ENCODE measurements around the gene SMARCE1. TPM values are rescaled to one million over a fixed set of nuclear protein-coding genes. Genes with fewer than 3 reads are reported as not detected.

SMARCE1 gene
- total and polyA plus RNA-seq, 2 donors = 109 to 126 TPM

DNA sequence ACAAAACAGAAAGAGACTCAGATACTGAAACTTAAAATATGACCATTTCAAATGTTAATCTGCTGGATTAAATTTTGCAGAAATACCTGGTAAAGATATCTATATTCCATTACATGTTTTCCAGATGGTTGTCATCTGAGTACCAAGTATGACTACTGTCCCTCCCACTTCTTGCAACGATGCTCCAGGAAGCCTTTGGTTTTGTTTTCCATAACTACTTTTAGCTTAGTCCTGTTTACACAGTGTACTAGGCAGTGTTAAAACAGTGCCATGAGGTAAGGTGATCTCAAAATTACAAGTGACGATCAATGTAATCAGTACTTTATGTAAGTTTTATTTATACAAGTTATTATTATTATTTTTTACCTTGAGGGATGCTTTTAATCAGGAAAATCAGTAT lies 17.8 kb downstream of the SMARCE1 start:
- WGBS = 76% methylated on average over 2 of the region's 2 CpGs
- Histone ChIP-seq H3K9me3 (ENCODE audit: control insufficient read depth in 2 of 2, insufficient read depth in 1 of 2, low read length in 1 of 2) (no peaks in the 10 kb centered on the region), H3K4me1 (ENCODE audit: control insufficient read depth in 2 of 2, insufficient read depth in 2 of 2, low read length in 2 of 2) (no peaks in the 10 kb centered on the region), H3K4me3 (ENCODE audit: low read length in 2 of 2) (no peak overlapping the region), H3K36me3 (ENCODE audit: control insufficient read depth in 2 of 2, insufficient read depth in 2 of 2, low read length in 1 of 2) (peaks cover 40 to 67% of the 10 kb centered on the region in 2 donors), H3K27me3 (ENCODE audit: control insufficient read depth in 2 of 2, insufficient read depth in 1 of 2, low read length in 1 of 2) (no peaks in the 10 kb centered on the region), H3K27ac (ENCODE audit: low read depth in 1 of 2, low read length in 1 of 2) (no peak overlapping the region)
- DNase-seq (ENCODE audit: low read depth in 6 of 9, low spot score in 9 of 9) = no peak

DNA sequence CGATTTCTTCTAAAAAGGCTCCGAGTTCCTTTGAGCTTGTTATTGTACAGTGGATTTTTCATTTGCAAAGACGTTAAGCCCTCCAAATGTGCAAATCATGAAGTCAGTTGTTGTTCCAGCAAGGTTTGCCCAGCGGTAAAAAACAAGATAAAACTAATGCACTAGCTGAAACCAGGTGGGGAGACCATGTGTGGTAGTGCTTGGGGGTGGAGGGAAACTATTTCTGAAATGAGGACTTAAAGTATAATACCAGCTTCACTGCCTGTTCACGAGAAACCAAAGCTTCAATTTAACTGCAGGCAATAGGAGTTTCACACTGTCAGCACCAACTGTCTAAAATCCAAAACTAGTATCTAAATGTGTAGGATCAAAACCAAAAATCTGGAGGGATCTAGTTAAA lies 22.3 kb downstream of the SMARCE1 start:
- 69% methylated on average over 5 of the region's 5 CpGs for WGBS
- no peak for DNase-seq (ENCODE audit: low read depth in 6 of 9, low spot score in 9 of 9)
- H3K27ac ChIP-seq (ENCODE audit: low read depth in 1 of 2, low read length in 1 of 2) = no peak overlapping the region
- no peaks in the 10 kb centered on the region for H3K27me3 ChIP-seq (ENCODE audit: control insufficient read depth in 2 of 2, insufficient read depth in 1 of 2, low read length in 1 of 2)
- H3K9me3 ChIP-seq (ENCODE audit: control insufficient read depth in 2 of 2, insufficient read depth in 1 of 2, low read length in 1 of 2) = no peaks in the 10 kb centered on the region
- peaks cover 0 to 7% of the 10 kb centered on the region in 2 donors for H3K4me1 ChIP-seq (ENCODE audit: control insufficient read depth in 2 of 2, insufficient read depth in 2 of 2, low read length in 2 of 2)
- no peak overlapping the region for H3K4me3 ChIP-seq (ENCODE audit: low read length in 2 of 2)
- peaks cover 9 to 28% of the 10 kb centered on the region in 2 donors for H3K36me3 ChIP-seq (ENCODE audit: control insufficient read depth in 2 of 2, insufficient read depth in 2 of 2, low read length in 1 of 2)

DNA sequence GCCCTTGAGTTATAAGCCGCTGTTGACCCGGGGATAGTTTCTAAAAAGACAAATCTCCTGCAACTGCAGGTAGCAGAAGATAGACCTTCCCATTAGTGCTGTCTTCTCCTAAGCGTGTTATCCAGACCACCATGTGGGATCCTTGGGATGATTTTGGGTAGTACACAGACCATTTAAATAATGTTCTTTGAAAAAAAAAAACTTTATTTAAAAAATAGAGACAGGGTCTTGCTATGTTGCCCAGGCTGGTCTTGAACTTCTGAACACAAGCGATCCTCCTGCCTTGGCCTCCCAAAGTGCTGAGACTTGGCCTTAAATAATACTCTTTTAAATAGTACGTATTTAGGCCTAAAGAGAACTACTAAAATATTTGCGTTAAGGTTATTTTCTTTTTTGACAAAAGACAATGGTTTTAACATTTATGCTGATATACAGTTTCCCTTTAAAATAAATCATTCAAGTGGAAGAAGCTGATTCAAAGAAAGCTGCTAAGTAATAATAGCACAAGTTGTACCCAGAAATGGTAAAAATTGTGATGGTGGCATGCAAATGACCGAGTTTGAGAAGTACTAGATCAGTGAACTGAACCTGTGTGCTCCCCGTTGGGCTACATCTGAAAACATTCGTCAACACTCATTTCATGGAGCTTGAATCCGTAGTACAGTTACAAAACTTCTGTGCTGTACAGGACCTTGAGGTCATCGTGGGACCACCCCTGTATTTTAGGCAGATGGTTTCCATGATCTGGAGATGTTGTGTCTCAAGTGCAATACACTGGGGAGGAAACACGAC lies 24.0 kb downstream of the SMARCE1 start:
- no peak for DNase-seq (ENCODE audit: low read depth in 6 of 9, low spot score in 9 of 9)
- Histone ChIP-seq H3K9me3 (ENCODE audit: control insufficient read depth in 2 of 2, insufficient read depth in 1 of 2, low read length in 1 of 2) (no peaks in the 10 kb centered on the region), H3K27ac (ENCODE audit: low read depth in 1 of 2, low read length in 1 of 2) (no peak overlapping the region), H3K4me3 (ENCODE audit: low read length in 2 of 2) (no peak overlapping the region), H3K36me3 (ENCODE audit: control insufficient read depth in 2 of 2, insufficient read depth in 2 of 2, low read length in 1 of 2) (peaks cover 2 to 13% of the 10 kb centered on the region in 2 donors), H3K4me1 (ENCODE audit: control insufficient read depth in 2 of 2, insufficient read depth in 2 of 2, low read length in 2 of 2) (peaks cover 2 to 17% of the 10 kb centered on the region in 2 donors), H3K27me3 (ENCODE audit: control insufficient read depth in 2 of 2, insufficient read depth in 1 of 2, low read length in 1 of 2) (no peaks in the 10 kb centered on the region)
- 88% methylated on average over 12 of the region's 12 CpGs for WGBS

DNA sequence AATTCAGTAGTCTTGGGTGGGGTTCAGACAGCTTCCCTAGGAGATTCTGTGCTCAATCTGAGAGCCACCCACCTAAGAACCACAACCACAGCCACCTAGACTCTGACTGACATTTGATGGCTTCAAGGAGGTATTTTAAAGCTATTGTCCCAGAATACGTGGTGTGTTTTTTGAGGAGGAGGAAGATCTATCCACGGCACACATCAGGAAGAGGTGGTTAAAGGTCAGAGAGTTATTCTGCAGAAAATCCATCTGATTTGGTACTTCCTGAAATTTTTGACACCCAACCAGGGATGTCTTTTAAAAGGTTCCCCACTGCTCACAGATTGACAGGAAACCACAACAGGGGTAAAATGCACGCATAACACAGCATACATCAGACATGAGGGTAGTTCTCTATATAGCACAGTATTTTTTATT lies 25.1 kb downstream of the SMARCE1 start:
- peak overlapping the region in 1 of 2 donors; percentile 49 for H3K27ac ChIP-seq (ENCODE audit: low read depth in 1 of 2, low read length in 1 of 2)
- DNase-seq (ENCODE audit: low read depth in 6 of 9, low spot score in 9 of 9) = peak in 2 of 9 donors; percentile 45 to 66
- 1% methylated on average over 3 of the region's 3 CpGs for WGBS
- peaks cover 2 to 17% of the 10 kb centered on the region in 2 donors for H3K4me1 ChIP-seq (ENCODE audit: control insufficient read depth in 2 of 2, insufficient read depth in 2 of 2, low read length in 2 of 2)
- peaks cover 0 to 2% of the 10 kb centered on the region in 2 donors for H3K27me3 ChIP-seq (ENCODE audit: control insufficient read depth in 2 of 2, insufficient read depth in 1 of 2, low read length in 1 of 2)
- no peaks in the 10 kb centered on the region for H3K9me3 ChIP-seq (ENCODE audit: control insufficient read depth in 2 of 2, insufficient read depth in 1 of 2, low read length in 1 of 2)
- no peak overlapping the region for H3K4me3 ChIP-seq (ENCODE audit: low read length in 2 of 2)
- H3K36me3 ChIP-seq (ENCODE audit: control insufficient read depth in 2 of 2, insufficient read depth in 2 of 2, low read length in 1 of 2) = peaks cover 0 to 5% of the 10 kb centered on the region in 2 donors

DNA sequence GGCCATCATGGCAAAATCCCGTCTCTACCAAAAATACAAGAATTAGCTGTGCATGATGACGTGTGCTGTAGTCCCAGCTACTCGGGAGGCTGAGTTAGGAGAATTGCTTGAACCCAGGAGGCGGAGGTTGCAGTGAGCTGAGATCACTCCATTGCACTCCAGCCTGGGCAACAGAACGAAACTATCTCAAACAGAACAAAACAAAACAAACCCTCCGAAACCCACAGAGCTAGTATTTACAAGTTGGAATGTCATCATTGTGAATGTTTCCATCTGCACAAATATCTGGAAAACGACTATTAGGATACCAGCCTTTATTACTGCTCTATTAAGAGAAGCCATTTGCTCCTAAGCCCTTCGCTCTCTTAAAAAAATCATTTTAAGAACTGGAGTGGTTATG lies 26.0 kb downstream of the SMARCE1 start:
- H3K27ac ChIP-seq (ENCODE audit: low read depth in 1 of 2, low read length in 1 of 2) = no peak overlapping the region
- H3K4me3 ChIP-seq (ENCODE audit: low read length in 2 of 2) = no peak overlapping the region
- WGBS = 92% methylated on average over 8 of the region's 8 CpGs
- no peak for DNase-seq (ENCODE audit: low read depth in 6 of 9, low spot score in 9 of 9)
- peaks cover 2 to 17% of the 10 kb centered on the region in 2 donors for H3K4me1 ChIP-seq (ENCODE audit: control insufficient read depth in 2 of 2, insufficient read depth in 2 of 2, low read length in 2 of 2)
- H3K36me3 ChIP-seq (ENCODE audit: control insufficient read depth in 2 of 2, insufficient read depth in 2 of 2, low read length in 1 of 2) = no peaks in the 10 kb centered on the region
- H3K27me3 ChIP-seq (ENCODE audit: control insufficient read depth in 2 of 2, insufficient read depth in 1 of 2, low read length in 1 of 2) = peaks cover 0 to 2% of the 10 kb centered on the region in 2 donors
- H3K9me3 ChIP-seq (ENCODE audit: control insufficient read depth in 2 of 2, insufficient read depth in 1 of 2, low read length in 1 of 2) = no peaks in the 10 kb centered on the region

DNA sequence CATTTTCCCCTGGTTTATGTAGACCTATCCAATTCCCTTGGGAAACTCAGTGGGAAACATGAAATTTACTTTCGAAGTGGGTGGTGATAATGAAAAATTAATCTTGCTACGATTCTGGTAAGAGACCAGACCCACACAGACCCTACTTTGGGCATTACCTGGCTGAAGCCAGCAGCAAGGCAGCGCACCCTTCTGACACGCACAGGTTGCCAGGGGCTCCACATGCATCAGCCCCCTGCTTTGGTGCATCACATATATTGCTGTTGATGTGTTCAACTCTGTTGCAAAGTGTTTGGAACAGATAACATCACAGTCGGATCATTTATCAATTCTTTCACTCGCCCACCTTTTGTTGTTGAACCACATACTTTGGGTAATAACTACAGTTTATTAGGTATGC lies 26.6 kb downstream of the SMARCE1 start:
- Histone ChIP-seq H3K27me3 (ENCODE audit: control insufficient read depth in 2 of 2, insufficient read depth in 1 of 2, low read length in 1 of 2) (peaks cover 0 to 2% of the 10 kb centered on the region in 2 donors), H3K9me3 (ENCODE audit: control insufficient read depth in 2 of 2, insufficient read depth in 1 of 2, low read length in 1 of 2) (no peaks in the 10 kb centered on the region), H3K4me3 (ENCODE audit: low read length in 2 of 2) (no peak overlapping the region), H3K4me1 (ENCODE audit: control insufficient read depth in 2 of 2, insufficient read depth in 2 of 2, low read length in 2 of 2) (peaks cover 2 to 23% of the 10 kb centered on the region in 2 donors), H3K27ac (ENCODE audit: low read depth in 1 of 2, low read length in 1 of 2) (peak overlapping the region in 1 of 2 donors; percentile 67), H3K36me3 (ENCODE audit: control insufficient read depth in 2 of 2, insufficient read depth in 2 of 2, low read length in 1 of 2) (no peaks in the 10 kb centered on the region)
- WGBS = 97% methylated on average over 6 of the region's 6 CpGs
- DNase-seq (ENCODE audit: low read depth in 6 of 9, low spot score in 9 of 9) = no peak

DNA sequence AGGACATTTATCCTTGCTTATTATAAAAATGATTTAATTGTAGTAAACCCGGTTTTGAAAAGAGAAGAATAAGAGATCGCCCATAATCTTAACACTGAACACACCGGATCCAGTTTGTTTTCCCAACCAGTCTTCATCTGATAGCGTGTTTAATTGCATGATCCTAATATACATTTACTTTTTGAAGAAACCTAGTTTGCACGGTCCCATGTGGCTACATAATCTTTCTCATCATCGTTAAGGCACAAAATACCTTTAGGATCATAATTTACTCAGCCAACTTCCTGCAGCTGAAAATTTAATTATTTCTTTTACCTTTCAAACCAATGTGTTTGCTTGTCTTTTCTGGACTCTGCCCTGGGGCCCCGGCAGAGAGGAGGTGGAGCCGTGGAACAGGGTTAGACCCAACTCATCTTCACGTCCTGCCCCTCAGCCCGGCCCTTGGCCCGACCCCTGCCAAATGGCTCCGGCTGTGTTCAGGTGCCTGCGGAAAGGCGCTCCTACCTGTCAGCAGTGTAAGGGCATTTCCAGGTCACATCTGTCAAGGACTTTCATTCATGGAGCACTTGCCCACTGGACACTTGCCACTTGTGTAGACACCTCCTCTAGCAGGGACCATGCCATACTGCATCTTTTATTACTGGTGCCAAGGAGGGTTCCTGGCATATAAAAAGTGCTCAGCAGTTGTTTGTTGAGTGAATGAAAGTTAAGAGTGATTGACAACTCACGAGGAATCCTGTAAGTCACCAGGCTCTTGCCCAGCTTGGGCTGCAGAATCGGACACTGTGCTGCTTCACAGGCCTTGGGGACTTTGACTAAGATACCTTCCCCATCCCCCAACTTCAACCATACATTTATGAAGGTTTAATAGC lies 28.6 kb downstream of the SMARCE1 start:
- WGBS = 87% methylated on average over 16 of the region's 16 CpGs

DNA sequence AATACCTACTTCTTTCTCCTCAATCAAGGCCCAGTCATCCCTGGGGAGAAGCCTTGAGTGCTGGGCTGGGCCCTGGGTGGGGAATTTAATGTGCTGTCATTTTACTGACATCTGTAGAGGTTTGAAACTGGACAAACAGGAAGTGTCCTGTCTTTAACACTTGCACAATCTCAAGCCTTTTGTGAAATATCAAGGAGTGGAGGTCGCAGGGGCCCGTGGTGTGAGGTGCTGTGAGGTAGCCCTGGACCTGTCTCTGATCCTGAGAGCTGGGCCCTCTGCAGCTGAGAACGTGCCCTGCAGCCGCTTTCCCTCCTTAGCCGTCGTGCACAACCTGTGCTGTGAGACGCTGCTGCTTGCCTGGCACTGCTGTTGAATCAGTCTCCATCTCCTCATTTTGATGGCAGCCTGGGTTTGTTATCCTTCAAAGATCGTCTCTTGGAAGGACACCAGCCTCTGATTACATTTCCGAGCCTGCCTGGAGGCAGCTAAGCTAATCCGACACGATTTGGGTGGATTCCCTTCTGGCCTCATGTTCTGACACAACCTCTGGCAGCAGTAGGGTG lies 29.9 kb downstream of the SMARCE1 start:
- DNase-seq (ENCODE audit: low read depth in 6 of 9, low spot score in 9 of 9) = no peak
- Histone ChIP-seq H3K4me3 (ENCODE audit: low read length in 2 of 2) (no peak overlapping the region), H3K9me3 (ENCODE audit: control insufficient read depth in 2 of 2, insufficient read depth in 1 of 2, low read length in 1 of 2) (no peaks in the 10 kb centered on the region), H3K36me3 (ENCODE audit: control insufficient read depth in 2 of 2, insufficient read depth in 2 of 2, low read length in 1 of 2) (no peaks in the 10 kb centered on the region), H3K27ac (ENCODE audit: low read depth in 1 of 2, low read length in 1 of 2) (peak overlapping the region; percentile 38 to 76), H3K27me3 (ENCODE audit: control insufficient read depth in 2 of 2, insufficient read depth in 1 of 2, low read length in 1 of 2) (peaks cover 0 to 2% of the 10 kb centered on the region in 2 donors), H3K4me1 (ENCODE audit: control insufficient read depth in 2 of 2, insufficient read depth in 2 of 2, low read length in 2 of 2) (peaks cover 2 to 50% of the 10 kb centered on the region in 2 donors)
- 91% methylated on average over 11 of the region's 11 CpGs for WGBS

More for the DNA sequence above, 28.6 kb downstream of the SMARCE1 start:
- Histone ChIP-seq H3K9me3 (ENCODE audit: control insufficient read depth in 2 of 2, insufficient read depth in 1 of 2, low read length in 1 of 2) (no peaks in the 10 kb centered on the region), H3K36me3 (ENCODE audit: control insufficient read depth in 2 of 2, insufficient read depth in 2 of 2, low read length in 1 of 2) (no peaks in the 10 kb centered on the region), H3K4me1 (ENCODE audit: control insufficient read depth in 2 of 2, insufficient read depth in 2 of 2, low read length in 2 of 2) (peaks cover 2 to 40% of the 10 kb centered on the region in 2 donors), H3K4me3 (ENCODE audit: low read length in 2 of 2) (no peak overlapping the region), H3K27ac (ENCODE audit: low read depth in 1 of 2, low read length in 1 of 2) (no peak overlapping the region), H3K27me3 (ENCODE audit: control insufficient read depth in 2 of 2, insufficient read depth in 1 of 2, low read length in 1 of 2) (peaks cover 0 to 2% of the 10 kb centered on the region in 2 donors)
- no peak for DNase-seq (ENCODE audit: low read depth in 6 of 9, low spot score in 9 of 9)

Measured in thymus (tissue), 11 donors.